ENCODE data around the gene TBC1D21.

DNA sequence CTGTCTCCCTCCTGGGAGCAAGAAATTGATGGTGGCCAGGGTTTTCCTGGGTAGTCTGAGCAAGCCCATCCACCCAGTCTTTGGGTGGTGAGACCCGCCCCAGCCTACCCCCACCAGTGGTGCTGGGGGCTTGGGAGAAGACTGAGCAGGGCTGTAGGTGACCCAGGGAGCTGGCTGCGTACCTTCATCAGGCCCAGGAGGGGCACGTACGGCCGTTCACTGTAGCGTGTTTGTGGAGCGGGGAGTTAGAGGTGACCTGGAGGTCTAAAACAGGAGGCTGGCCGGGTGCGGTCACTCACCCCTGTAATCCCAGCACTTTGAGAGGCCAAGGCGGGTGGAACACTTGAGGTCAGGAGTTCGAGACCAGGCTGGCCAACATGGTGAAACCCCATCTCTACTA lies 64.4 kb downstream of the TBC1D21 start:
- TF ChIP-seq, protein P1, sequence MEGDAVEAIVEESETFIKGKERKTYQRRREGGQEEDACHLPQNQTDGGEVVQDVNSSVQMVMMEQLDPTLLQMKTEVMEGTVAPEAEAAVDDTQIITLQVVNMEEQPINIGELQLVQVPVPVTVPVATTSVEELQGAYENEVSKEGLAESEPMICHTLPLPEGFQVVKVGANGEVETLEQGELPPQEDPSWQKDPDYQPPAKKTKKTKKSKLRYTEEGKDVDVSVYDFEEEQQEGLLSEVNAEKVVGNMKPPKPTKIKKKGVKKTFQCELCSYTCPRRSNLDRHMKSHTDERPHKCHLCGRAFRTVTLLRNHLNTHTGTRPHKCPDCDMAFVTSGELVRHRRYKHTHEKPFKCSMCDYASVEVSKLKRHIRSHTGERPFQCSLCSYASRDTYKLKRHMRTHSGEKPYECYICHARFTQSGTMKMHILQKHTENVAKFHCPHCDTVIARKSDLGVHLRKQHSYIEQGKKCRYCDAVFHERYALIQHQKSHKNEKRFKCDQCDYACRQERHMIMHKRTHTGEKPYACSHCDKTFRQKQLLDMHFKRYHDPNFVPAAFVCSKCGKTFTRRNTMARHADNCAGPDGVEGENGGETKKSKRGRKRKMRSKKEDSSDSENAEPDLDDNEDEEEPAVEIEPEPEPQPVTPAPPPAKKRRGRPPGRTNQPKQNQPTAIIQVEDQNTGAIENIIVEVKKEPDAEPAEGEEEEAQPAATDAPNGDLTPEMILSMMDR (conservative IDR thresholded peaks at IDR 0.05; ENCODE audit: low read depth, low read length) = no peak
- TF ChIP-seq EZH2 (IDR thresholded peaks at IDR 0.05; ENCODE audit: borderline replicate concordance, low read depth, low read length, poor library complexity, severe bottlenecking) = no peak

Data from A673 (cell line).